ENCODE results near the gene RPS3A. TPM values are rescaled to one million over a fixed set of nuclear protein-coding genes. Genes with fewer than 3 reads are reported as not detected.

Gene RPS3A
- polyA plus RNA-seq, 3 donors: 1,088 to 1,816 (median 1,582) TPM

DNA sequence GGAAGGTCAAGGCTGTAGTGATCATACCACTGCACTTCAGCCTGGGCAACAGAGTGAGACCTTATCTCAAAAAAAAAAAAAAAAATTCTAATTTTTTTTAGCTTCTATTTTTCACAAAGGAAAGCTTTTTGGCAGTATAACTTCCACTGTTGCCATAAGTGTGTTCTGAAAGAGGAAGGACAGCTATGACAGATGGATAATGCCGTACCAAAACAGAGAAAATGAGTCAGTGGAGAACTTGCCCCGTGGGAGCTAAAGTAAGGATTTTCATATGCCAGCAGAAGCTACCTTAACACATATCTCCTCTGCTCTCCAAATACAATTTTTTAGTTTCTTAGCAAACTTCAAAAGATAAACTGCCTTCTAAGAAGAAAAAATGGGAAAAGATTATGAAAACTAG lies 43.7 kb downstream of the RPS3A start:
- Mint-ChIP-seq H3K27me3 (ENCODE audit: low read depth in 3 of 3) (peaks cover 0 to 4% (median 2%) of the 10 kb centered on the region in 3 donors), H3K4me3 (no peak overlapping the region), H3K36me3 (no peaks in the 10 kb centered on the region), H3K4me1 (no peaks in the 10 kb centered on the region), H3K27ac (no peak overlapping the region), H3K9me3 (peaks cover 0 to 2% (median 0%) of the 10 kb centered on the region in 7 donors)
- H4K20me1 ChIP-seq (ENCODE audit: insufficient read depth, low read length): no peaks in the 10 kb centered on the region
- no peak overlapping the region for H3K4me3 ChIP-seq (replicated peaks in 1 of 3; ENCODE audit: low read depth in 2 of 3, low read length in 3 of 3)
- H3K27ac ChIP-seq (ENCODE audit: low read depth in 1 of 2, low read length in 2 of 2): no peak overlapping the region
- DNase-seq: peak in 1 of 3 donors; percentile 8
- intact Hi-C loops (cut with micrococcal nuclease): no loop called here
- no peaks in the 10 kb centered on the region for H3K27me3 ChIP-seq (ENCODE audit: control insufficient read depth in 2 of 2, insufficient read depth in 2 of 2, low read length in 2 of 2)
- no peak overlapping the region for H2AFZ ChIP-seq (ENCODE audit: insufficient read depth, low read depth, low read length, poor library complexity, severe bottlenecking)
- no CpG with 5 or more reads among the region's 2 CpGs for WGBS (ENCODE audit: insufficient coverage)
- no peaks in the 10 kb centered on the region for H3K4me1 ChIP-seq (ENCODE audit: control insufficient read depth in 1 of 2, insufficient read depth in 2 of 2, low read length in 2 of 2)
- no peaks in the 10 kb centered on the region for H3K36me3 ChIP-seq (replicated peaks in 1 of 2; ENCODE audit: control insufficient read depth in 1 of 2, insufficient read depth in 2 of 2, low read length in 2 of 2)
- no peak overlapping the region for H3K4me2 ChIP-seq (replicated peaks; ENCODE audit: extremely low read depth, low read length, poor library complexity, severe bottlenecking)
- H3K9ac ChIP-seq (ENCODE audit: insufficient read depth, low read length, poor library complexity, severe bottlenecking): no peak overlapping the region
- no peaks in the 10 kb centered on the region for H3K79me2 ChIP-seq (ENCODE audit: insufficient read depth, low read length)
- H3K9me3 ChIP-seq (replicated peaks in 1 of 2; ENCODE audit: control insufficient read depth in 1 of 2, insufficient read depth in 1 of 2, low read length in 2 of 2): no peaks in the 10 kb centered on the region
- TF ChIP-seq, protein P1, sequence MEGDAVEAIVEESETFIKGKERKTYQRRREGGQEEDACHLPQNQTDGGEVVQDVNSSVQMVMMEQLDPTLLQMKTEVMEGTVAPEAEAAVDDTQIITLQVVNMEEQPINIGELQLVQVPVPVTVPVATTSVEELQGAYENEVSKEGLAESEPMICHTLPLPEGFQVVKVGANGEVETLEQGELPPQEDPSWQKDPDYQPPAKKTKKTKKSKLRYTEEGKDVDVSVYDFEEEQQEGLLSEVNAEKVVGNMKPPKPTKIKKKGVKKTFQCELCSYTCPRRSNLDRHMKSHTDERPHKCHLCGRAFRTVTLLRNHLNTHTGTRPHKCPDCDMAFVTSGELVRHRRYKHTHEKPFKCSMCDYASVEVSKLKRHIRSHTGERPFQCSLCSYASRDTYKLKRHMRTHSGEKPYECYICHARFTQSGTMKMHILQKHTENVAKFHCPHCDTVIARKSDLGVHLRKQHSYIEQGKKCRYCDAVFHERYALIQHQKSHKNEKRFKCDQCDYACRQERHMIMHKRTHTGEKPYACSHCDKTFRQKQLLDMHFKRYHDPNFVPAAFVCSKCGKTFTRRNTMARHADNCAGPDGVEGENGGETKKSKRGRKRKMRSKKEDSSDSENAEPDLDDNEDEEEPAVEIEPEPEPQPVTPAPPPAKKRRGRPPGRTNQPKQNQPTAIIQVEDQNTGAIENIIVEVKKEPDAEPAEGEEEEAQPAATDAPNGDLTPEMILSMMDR (IDR thresholded peaks at IDR 0.05): no peak

DNA sequence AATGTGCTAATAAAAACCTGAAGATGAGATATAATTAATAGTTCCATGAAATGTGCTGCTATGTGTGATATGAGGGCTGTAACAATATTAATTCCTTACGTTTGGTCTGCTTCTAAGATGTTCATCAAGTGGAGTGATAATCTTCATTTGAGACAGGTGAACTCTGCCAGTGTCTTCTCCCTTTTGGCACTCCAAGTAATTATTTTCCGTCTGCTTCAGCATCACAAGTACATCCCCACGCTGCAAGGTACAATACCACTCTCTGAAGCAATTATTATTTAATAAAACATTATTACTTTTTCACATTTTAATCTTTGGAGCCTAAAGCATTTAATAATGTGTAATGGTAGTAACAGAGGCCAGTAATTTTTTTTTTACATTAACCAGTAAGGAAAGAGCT lies 44.4 kb downstream of the RPS3A start:
- H4K20me1 ChIP-seq (ENCODE audit: insufficient read depth, low read length): no peaks in the 10 kb centered on the region
- H3K4me3 ChIP-seq (replicated peaks in 1 of 3; ENCODE audit: low read depth in 2 of 3, low read length in 3 of 3): no peak overlapping the region
- intact Hi-C loops (cut with micrococcal nuclease): no loop called here
- H2AFZ ChIP-seq (ENCODE audit: insufficient read depth, low read depth, low read length, poor library complexity, severe bottlenecking): no peak overlapping the region
- H3K27ac Mint-ChIP-seq: no peak overlapping the region
- H3K4me1 Mint-ChIP-seq: no peaks in the 10 kb centered on the region
- no peak for DNase-seq
- H3K4me1 ChIP-seq (ENCODE audit: control insufficient read depth in 1 of 2, insufficient read depth in 2 of 2, low read length in 2 of 2): no peaks in the 10 kb centered on the region
- H3K36me3 Mint-ChIP-seq: no peaks in the 10 kb centered on the region
- no peak overlapping the region for H3K9ac ChIP-seq (ENCODE audit: insufficient read depth, low read length, poor library complexity, severe bottlenecking)
- WGBS (ENCODE audit: insufficient coverage): no CpG with 5 or more reads among the region's 3 CpGs
- H3K36me3 ChIP-seq (replicated peaks in 1 of 2; ENCODE audit: control insufficient read depth in 1 of 2, insufficient read depth in 2 of 2, low read length in 2 of 2): no peaks in the 10 kb centered on the region
- no peaks in the 10 kb centered on the region for H3K27me3 ChIP-seq (ENCODE audit: control insufficient read depth in 2 of 2, insufficient read depth in 2 of 2, low read length in 2 of 2)
- H3K79me2 ChIP-seq (ENCODE audit: insufficient read depth, low read length): no peaks in the 10 kb centered on the region
- no peak overlapping the region for H3K4me3 Mint-ChIP-seq
- TF ChIP-seq, protein P1 (IDR thresholded peaks at IDR 0.05): no peak
- peaks cover 0 to 4% (median 2%) of the 10 kb centered on the region in 3 donors for H3K27me3 Mint-ChIP-seq (ENCODE audit: low read depth in 3 of 3)
- no peak overlapping the region for H3K27ac ChIP-seq (ENCODE audit: low read depth in 1 of 2, low read length in 2 of 2)
- H3K9me3 ChIP-seq (replicated peaks in 1 of 2; ENCODE audit: control insufficient read depth in 1 of 2, insufficient read depth in 1 of 2, low read length in 2 of 2): no peaks in the 10 kb centered on the region
- peaks cover 0 to 2% (median 0%) of the 10 kb centered on the region in 7 donors for H3K9me3 Mint-ChIP-seq
- no peak overlapping the region for H3K4me2 ChIP-seq (replicated peaks; ENCODE audit: extremely low read depth, low read length, poor library complexity, severe bottlenecking)
